OCI-LY1 (cell line): ENCODE data around the gene PSMD2.

Experiments
- H2AFZ ChIP-seq: fragments of 200-600 bp; sonication (generic), shearing (Covaris generic); 2 replicates; pipeline ENCODE4 v1.6.0; 2014; ENCODE audit warnings: antibody characterized with exemption, mild to moderate bottlenecking, low read length
- H3F3A ChIP-seq: fragments of 200-600 bp; sonication (generic), shearing (Covaris generic); 2 replicates; pipeline ENCODE4 v1.6.0; 2014; ENCODE audit warnings: mild to moderate bottlenecking, antibody characterized with exemption, low read length, moderate library complexity; ENCODE audit not compliant: insufficient read depth
- H3K27ac ChIP-seq: fragments of 200-600 bp; sonication (generic); 2 replicates; pipeline ENCODE4 v1.5.1; 2014; ENCODE audit warnings: low read length, mixed run types, mild to moderate bottlenecking, low read depth; ENCODE audit not compliant: poor library complexity, severe bottlenecking
- H3K27me3 ChIP-seq: fragments of 200-600 bp; sonication (generic); 2 replicates; pipeline ENCODE4 v1.6.0; 2014; ENCODE audit warnings: antibody characterized with exemption, mild to moderate bottlenecking, low read length, moderate library complexity; ENCODE audit not compliant: insufficient read depth
- H3K36me3 ChIP-seq: fragments of 200-600 bp; sonication (generic); 2 replicates; pipeline ENCODE4 v1.6.1; 2014; ENCODE audit warnings: mild to moderate bottlenecking, antibody characterized with exemption, low read length, moderate library complexity, mixed read lengths; ENCODE audit not compliant: insufficient read depth
- H3K4me1 ChIP-seq: fragments of 200-600 bp; sonication (generic); 2 replicates; pipeline ENCODE4 v1.5.1; 2014; ENCODE audit warnings: mild to moderate bottlenecking, low read length, moderate library complexity; ENCODE audit not compliant: insufficient read depth, severe bottlenecking
- H3K4me2 ChIP-seq: fragments of 200-600 bp; sonication (generic), shearing (Covaris generic); 2 replicates; pipeline ENCODE4 v1.6.1; 2014; ENCODE audit warnings: low read length
- H3K4me3 ChIP-seq: fragments of 200-600 bp; sonication (generic); 2 replicates; pipeline ENCODE4 v1.5.1; 2014; ENCODE audit warnings: low read length, low read depth, mild to moderate bottlenecking, mixed read lengths; ENCODE audit not compliant: poor library complexity, severe bottlenecking
- H3K79me2 ChIP-seq: fragments of 200-600 bp; shearing (Covaris generic); 2 replicates; pipeline ENCODE4 v1.6.1; 2016; ENCODE audit warnings: mixed run types, low read length, mixed read lengths; ENCODE audit not compliant: insufficient read depth
- H3K9ac ChIP-seq: fragments of 200-600 bp; sonication (generic), shearing (Covaris generic); 2 replicates; pipeline ENCODE4 v1.6.1; 2014; ENCODE audit warnings: mild to moderate bottlenecking, low read length, mixed read lengths
- H3K9me2 ChIP-seq: fragments of 200-600 bp; sonication (generic), shearing (Covaris generic); 2 replicates; pipeline ENCODE4 v1.6.1; 2014; ENCODE audit warnings: low read depth, mild to moderate bottlenecking, low read length, mixed read lengths
- H3K9me3 ChIP-seq: fragments of 200-600 bp; shearing (Covaris generic); 2 replicates; pipeline ENCODE4 v1.6.1; 2014; ENCODE audit warnings: low read length, mixed read lengths
- H4K20me1 ChIP-seq: fragments of 200-600 bp; sonication (generic), shearing (Covaris generic); 2 replicates; pipeline ENCODE4 v1.6.0; 2016; ENCODE audit warnings: mild to moderate bottlenecking, low read length; ENCODE audit not compliant: insufficient read depth
- CTCF ChIP-seq: fragments of 200-600 bp; sonication (generic), shearing (Covaris generic); IDR thresholded peaks from 2 replicates; pipeline ENCODE4 v1.5.1; 2017; ENCODE audit warnings: mild to moderate bottlenecking, antibody characterized with exemption, low read length, moderate library complexity, mixed read lengths
- EZH2 ChIP-seq: fragments of 200-600 bp; sonication (generic), shearing (Covaris generic); IDR thresholded peaks from 2 replicates; pipeline ENCODE4 v1.8.0; 2017; ENCODE audit warnings: borderline replicate concordance, mixed run types, mild to moderate bottlenecking, antibody characterized with exemption, low read length, moderate library complexity, mixed read lengths

PSMD2 gene

GRCh38 chr3:184259396-184259877 is 39.6 kb upstream of the PSMD2 start:
- Histone ChIP-seq H3K79me2 (no peaks in the 10 kb centered on the region), H3K27me3 (peaks cover 10% of the 10 kb centered on the region; the same call in 1 of the 2 replicates), H3K4me3 (no peak overlapping the region), H3K36me3 (no peaks in the 10 kb centered on the region; the same call in 1 of the 2 replicates), H3K9me3 (no peaks in the 10 kb centered on the region), H2AFZ (no peak overlapping the region), H3K9me2 (no peaks in the 10 kb centered on the region), H3K4me1 (peaks cover 12% of the 10 kb centered on the region), H3F3A (no peaks in the 10 kb centered on the region), H3K27ac (no peak overlapping the region), H3K4me2 (no peak overlapping the region), H3K9ac (no peak overlapping the region), H4K20me1 (no peaks in the 10 kb centered on the region)
- TF ChIP-seq EZH2, result no peak
- TF ChIP-seq CTCF, result no peak

DNA sequence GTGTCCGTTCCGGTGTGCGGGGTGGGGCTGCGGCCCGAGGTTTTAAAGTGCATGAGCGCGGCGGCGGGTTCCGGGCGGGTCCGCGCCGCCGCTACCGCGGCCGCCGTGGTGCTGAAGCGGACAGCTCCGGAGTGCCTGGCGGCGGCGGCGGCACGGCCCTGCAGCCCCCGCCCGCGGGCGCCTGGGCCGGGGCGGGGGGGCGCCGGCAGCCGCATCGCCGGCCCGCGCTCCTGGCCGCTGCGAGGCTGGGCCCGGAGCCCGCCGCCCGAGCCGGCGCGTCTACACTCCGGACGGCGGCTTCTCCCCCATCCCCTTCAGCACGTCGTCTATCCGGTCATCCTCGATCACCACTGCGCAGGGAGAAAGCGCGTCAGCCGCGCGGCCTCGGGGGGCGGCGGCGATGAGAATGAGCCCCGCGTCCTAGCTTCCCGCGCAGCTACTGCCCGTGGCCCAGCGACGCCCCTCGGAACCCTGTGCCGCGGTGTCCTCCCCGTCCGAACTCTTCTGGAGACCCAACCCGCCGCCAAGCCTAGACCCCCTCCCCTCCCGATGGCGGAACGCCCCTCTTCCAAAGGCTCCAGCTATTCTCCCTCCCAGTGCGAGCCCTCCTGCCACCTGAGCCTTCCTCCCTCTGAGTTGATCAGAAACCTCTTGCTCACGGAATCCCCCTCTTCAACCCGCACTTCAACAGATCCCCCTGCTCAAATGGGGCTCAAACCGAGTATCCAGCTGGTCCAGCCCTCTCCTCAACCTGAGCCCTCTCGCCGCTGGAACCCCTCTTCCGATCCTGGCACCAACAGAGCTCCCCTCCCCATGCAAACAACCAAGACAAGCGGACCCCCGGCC is 38.9 kb upstream of the PSMD2 start:
- Histone ChIP-seq H3K9me3 (no peaks in the 10 kb centered on the region), H2AFZ (no peak overlapping the region), H3K36me3 (no peaks in the 10 kb centered on the region; the same call in 1 of the 2 replicates), H3K79me2 (no peaks in the 10 kb centered on the region), H3F3A (no peaks in the 10 kb centered on the region), H3K27ac (no peak overlapping the region), H3K4me3 (peak overlapping the region; percentile 62), H3K27me3 (peaks cover 10% of the 10 kb centered on the region; the same call in 1 of the 2 replicates), H3K9me2 (no peaks in the 10 kb centered on the region), H3K4me1 (peaks cover 12% of the 10 kb centered on the region), H3K4me2 (peak overlapping the region; percentile 82), H4K20me1 (no peaks in the 10 kb centered on the region), H3K9ac (no peak overlapping the region)
- TF ChIP-seq EZH2, result no peak
- TF ChIP-seq CTCF, result no peak

DNA sequence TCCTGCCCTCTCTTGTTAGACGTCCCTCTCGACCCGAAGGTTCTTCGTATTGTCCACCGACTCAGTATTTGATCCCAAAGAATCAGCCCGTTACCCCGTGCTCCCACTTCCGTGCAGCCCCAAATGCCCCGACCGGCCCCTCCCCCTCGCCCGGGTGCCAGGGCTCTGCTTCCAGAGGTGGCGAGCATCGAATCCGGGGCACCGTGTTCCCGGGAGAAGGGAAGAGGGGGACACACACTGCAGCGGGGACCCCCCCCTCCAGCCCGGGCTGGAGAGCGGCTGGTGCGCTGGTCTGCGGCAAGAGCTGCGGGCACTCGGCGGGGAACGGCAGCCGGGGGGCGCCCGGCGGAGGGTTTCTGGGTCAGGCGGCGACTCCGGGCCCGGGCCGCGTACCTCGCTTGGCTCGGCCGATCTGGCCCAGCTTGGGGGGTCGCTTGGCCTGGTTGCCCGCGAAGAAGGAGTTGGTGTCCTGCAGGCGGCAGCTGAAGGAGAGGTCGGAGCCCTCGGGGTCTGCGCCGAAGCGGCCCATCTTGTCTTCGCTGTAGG is 38.2 kb upstream of the PSMD2 start:
- Histone ChIP-seq H3K27ac (no peak overlapping the region), H3K79me2 (no peaks in the 10 kb centered on the region), H3K4me2 (peak overlapping the region; percentile 82), H4K20me1 (no peaks in the 10 kb centered on the region), H3K9me3 (no peaks in the 10 kb centered on the region), H2AFZ (no peak overlapping the region), H3F3A (no peaks in the 10 kb centered on the region), H3K4me1 (peaks cover 12% of the 10 kb centered on the region), H3K9me2 (no peaks in the 10 kb centered on the region), H3K4me3 (peak overlapping the region; percentile 62), H3K27me3 (peaks cover 10% of the 10 kb centered on the region; the same call in 1 of the 2 replicates), H3K9ac (peak overlapping the region; percentile 44; the same call in 1 of the 2 replicates), H3K36me3 (no peaks in the 10 kb centered on the region; the same call in 1 of the 2 replicates)
- no peak for TF ChIP-seq CTCF
- no peak for TF ChIP-seq EZH2
